HepG2 (cell line): ENCODE data around the gene SLC35F6. TPM values are rescaled to one million over a fixed set of nuclear protein-coding genes. Genes with fewer than 3 reads are reported as not detected.

Source experiments
- BORCS8-MEF2B ChIP-seq: sonication (generic); formaldehyde crosslinking; IDR thresholded peaks from 2 replicates; pipeline ENCODE4 v1.8.0; 2022; ENCODE audit warnings: mild to moderate bottlenecking, missing genetic modification reagents
- BRF2 ChIP-seq: sonication (generic); formaldehyde crosslinking; IDR thresholded peaks from 2 replicates; pipeline ENCODE4 v1.8.1; 2022; ENCODE audit warnings: mild to moderate bottlenecking, missing genetic modification reagents
- ELK4 ChIP-seq: sonication (generic); formaldehyde crosslinking; IDR thresholded peaks from 2 replicates; pipeline ENCODE4 v1.9.0; 2021; ENCODE audit warnings: missing genetic modification reagents, borderline replicate concordance
- GABPB1 ChIP-seq: IDR thresholded peaks from 2 replicates; pipeline ENCODE4 v1.6.1; 2016; ENCODE audit warnings: mild to moderate bottlenecking, missing genetic modification reagents, moderate library complexity, missing compliant biosample characterization
- HDAC2 ChIP-seq: sonication (generic); formaldehyde crosslinking; IDR thresholded peaks from 2 replicates; pipeline ENCODE4 v1.4.0; 2020; ENCODE audit warnings: missing genetic modification reagents
- KDM2A ChIP-seq: sonication (generic); formaldehyde crosslinking; IDR thresholded peaks from 2 replicates; pipeline ENCODE4 v1.4.0; 2020; ENCODE audit warnings: low read depth, missing genetic modification reagents, borderline replicate concordance
- MTA1 ChIP-seq: sonication (generic); formaldehyde crosslinking; IDR thresholded peaks from 2 replicates; pipeline ENCODE4 v1.4.0; 2020; ENCODE audit warnings: missing genetic modification reagents, mild to moderate bottlenecking, borderline replicate concordance
- RBM39 ChIP-seq: fragments of 200-400 bp; formaldehyde crosslinking; IDR thresholded peaks from one replicate; pipeline ENCODE4 v1.6.1; 2018; ENCODE audit warnings: antibody characterized with exemption, mild to moderate bottlenecking, low read depth, low read length; ENCODE audit not compliant: poor library complexity, severe bottlenecking
- SYNCRIP ChIP-seq: fragments of 200-400 bp; formaldehyde crosslinking; IDR thresholded peaks from 2 replicates; pipeline ENCODE4 v1.6.1; 2018; ENCODE audit warnings: mild to moderate bottlenecking, low read depth, low read length; ENCODE audit not compliant: insufficient read depth
- TAF1 ChIP-seq: sonication (generic); formaldehyde crosslinking; IDR thresholded peaks from 2 replicates; pipeline ENCODE4 v1.4.0; 2020; ENCODE audit warnings: missing genetic modification reagents
- TARDBP ChIP-seq: sonication (generic); formaldehyde crosslinking; IDR thresholded peaks from 2 replicates; pipeline ENCODE4 v1.8.0; 2022; ENCODE audit warnings: mild to moderate bottlenecking, missing genetic modification reagents
- YEATS2 ChIP-seq: sonication (generic); formaldehyde crosslinking; IDR thresholded peaks from 2 replicates; pipeline ENCODE4 v1.4.0; 2020; ENCODE audit warnings: missing genetic modification reagents, borderline replicate concordance
- ZFY ChIP-seq: sonication (generic); formaldehyde crosslinking; IDR thresholded peaks from 2 replicates; pipeline ENCODE4 v1.4.0; 2020; ENCODE audit warnings: missing genetic modification reagents
- ZNF512B ChIP-seq: sonication (generic); formaldehyde crosslinking; IDR thresholded peaks from 2 replicates; pipeline ENCODE4 v1.5.1; 2020; ENCODE audit warnings: missing genetic modification reagents, mild to moderate bottlenecking, borderline replicate concordance
- ZNF646 ChIP-seq: sonication (generic); formaldehyde crosslinking; IDR thresholded peaks from 2 replicates; pipeline ENCODE4 v1.9.0; 2021; ENCODE audit warnings: mild to moderate bottlenecking, missing genetic modification reagents
- ZNF782 ChIP-seq: sonication (generic); formaldehyde crosslinking; IDR thresholded peaks from 2 replicates; pipeline ENCODE4 v1.4.0; 2020; ENCODE audit warnings: missing genetic modification reagents, mild to moderate bottlenecking, borderline replicate concordance
- polyA plus RNA-seq, 8 experiments: library from polyadenylated mRNA; depleted of rRNA in 3 of 8; stranded (reverse) in 7 of 8; unstranded in 1 of 8; fragments of >200 nt; fragmentation: Illumina TruSeq in 4 of 8; extraction: Trizol in 4 of 8; gene quantifications; 2 replicates each; pipeline versions ENCODE4 v1.2.1 to v1.2.3, GENCODE V29; 2011 to 2016; ENCODE audit warnings: low read depth in 4 of 8, missing spikeins in 1 of 8, mixed read lengths in 1 of 8; ENCODE audit not compliant: insufficient read depth in 1 of 8
- total RNA-seq, 5 experiments: library from RNA; depleted of rRNA; stranded (reverse); fragments of >200 nt; fragmentation: Illumina TruSeq; extraction: Trizol; gene quantifications; 2 replicates each; pipeline ENCODE4 v1.2.3, GENCODE V29; 2016; ENCODE audit warnings: low read depth in 1 of 5

The SLC35F6 gene
- total and polyA plus RNA-seq, 2 of the 13 experiments (the other 11 are each of a cell fraction or from before 2014, with no cell fraction given), result 15.2 to 21.2 TPM

GRCh38 chr2:26764078-26764887, at the start of gene SLC35F6 (continued):
- TF ChIP-seq ZNF646 (CRISPR knock-in tag), result no peak
- TF ChIP-seq ZFY, result peak; percentile 96
- TF ChIP-seq MTA1, result peak; percentile 37; the same call in 1 of the 2 replicates
- TF ChIP-seq KDM2A (CRISPR knock-in tag), result peak; percentile 87; the same call in 1 of the 2 replicates
- no peak for TF ChIP-seq SYNCRIP
- TF ChIP-seq BRF2 (CRISPR knock-in tag), result peak; percentile 68; the same call in 1 of the 2 replicates
- TF ChIP-seq ZNF512B (CRISPR knock-in tag), result 0 out of 2 replicates have a peak, but pooled peaks have one; percentile 33
- peak; percentile 86; the same call in 1 of the 2 replicates for TF ChIP-seq ELK4 (CRISPR knock-in tag)
- peak; percentile 88 for TF ChIP-seq RBM39
- peak; percentile 95 for TF ChIP-seq GABPB1 (CRISPR knock-in tag)
- TF ChIP-seq TAF1 (CRISPR knock-in tag), result peak; percentile 69
- peak; percentile 76; the same call in 1 of the 2 replicates for TF ChIP-seq BORCS8-MEF2B (CRISPR knock-in tag)
- no peak; the same call in 1 of the 2 replicates for TF ChIP-seq YEATS2 (CRISPR knock-in tag)
- peak; percentile 30; the same call in 1 of the 2 replicates for TF ChIP-seq ZNF782 (CRISPR knock-in tag)
- peak; percentile 77; the same call in 1 of the 2 replicates for TF ChIP-seq TARDBP (CRISPR knock-in tag)
- peak; percentile 61 for TF ChIP-seq HDAC2 (CRISPR knock-in tag)
